ENCODE data around the gene CKS2.

The CKS2 gene

GRCh38 chr9:89356782-89357181 lies 45.8 kb downstream of the CKS2 start:
- H3K4me3 ChIP-seq (ENCODE audit: low read depth, low read length): no peak overlapping the region
- TF ChIP-seq CTCF (IDR thresholded peaks at IDR 0.05; ENCODE audit: borderline replicate concordance, insufficient read depth, low read depth, low read length): no peak

GRCh38 chr9:89357331-89358197 lies 46.6 kb downstream of the CKS2 start:
- no peak overlapping the region for H3K4me3 ChIP-seq (ENCODE audit: low read depth, low read length)
- no peak for TF ChIP-seq CTCF (IDR thresholded peaks at IDR 0.05; ENCODE audit: borderline replicate concordance, insufficient read depth, low read depth, low read length)

- no peak for TF ChIP-seq CTCF (IDR thresholded peaks at IDR 0.05; ENCODE audit: borderline replicate concordance, insufficient read depth, low read depth, low read length)
- H3K4me3 ChIP-seq (ENCODE audit: low read depth, low read length): no peak overlapping the region
These were observed 47.5 kb downstream of the CKS2 start for GRCh38 chr9:89358376-89358916.

- H3K4me3 ChIP-seq (ENCODE audit: low read depth, low read length): no peak overlapping the region
- no peak for TF ChIP-seq CTCF (IDR thresholded peaks at IDR 0.05; ENCODE audit: borderline replicate concordance, insufficient read depth, low read depth, low read length)
These were observed 48.0 kb downstream of the CKS2 start for GRCh38 chr9:89358985-89359384.

- H3K4me3 ChIP-seq (ENCODE audit: low read depth, low read length): no peak overlapping the region
- TF ChIP-seq CTCF (IDR thresholded peaks at IDR 0.05; ENCODE audit: borderline replicate concordance, insufficient read depth, low read depth, low read length): no peak
These were observed 48.8 kb downstream of the CKS2 start for GRCh38 chr9:89359751-89360261.

GRCh38 chr9:89360465-89360864 lies 49.5 kb downstream of the CKS2 start:
- H3K4me3 ChIP-seq (ENCODE audit: low read depth, low read length): no peak overlapping the region
- no peak for TF ChIP-seq CTCF (IDR thresholded peaks at IDR 0.05; ENCODE audit: borderline replicate concordance, insufficient read depth, low read depth, low read length)

GRCh38 chr9:89361031-89361430 lies 50.0 kb downstream of the CKS2 start:
- no peak for TF ChIP-seq CTCF (IDR thresholded peaks at IDR 0.05; ENCODE audit: borderline replicate concordance, insufficient read depth, low read depth, low read length)

More at GRCh38 chr9:89361031-89361430, 50.0 kb downstream of the CKS2 start:
- H3K4me3 ChIP-seq (ENCODE audit: low read depth, low read length): no peak overlapping the region

Data from GM12875 (cell line).